GM18526 (cell line): Measurements from ENCODE around the gene CYP3A5.

Experiments used
- POLR2A ChIP-seq: IDR thresholded peaks from 3 replicates; pipeline ENCODE4 v1.6.1; 2011; ENCODE audit not compliant: insufficient read length; ENCODE audit errors: extremely low read depth

The CYP3A5 gene

DNA sequence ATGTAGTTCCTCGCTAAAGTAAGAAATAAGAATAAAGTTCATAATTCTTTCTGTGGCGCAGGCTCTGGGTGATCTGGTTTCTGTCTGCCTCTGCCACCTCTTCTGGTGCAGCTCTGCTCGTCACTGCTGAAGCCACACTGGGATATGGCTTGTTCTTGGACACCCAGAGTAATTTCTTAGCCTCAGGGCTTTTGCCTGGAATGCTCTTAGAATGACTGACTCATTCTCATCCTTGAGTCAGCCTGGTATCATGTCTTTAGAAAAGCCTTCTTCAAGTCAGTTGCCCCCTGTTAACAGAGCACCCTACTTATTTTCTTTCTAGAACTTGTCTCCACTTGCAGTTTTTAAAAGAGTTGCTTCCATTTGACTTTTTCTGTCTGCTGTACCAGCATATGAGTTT lies 61.1 kb downstream of the CYP3A5 start:
- no peak for TF ChIP-seq POLR2A

DNA sequence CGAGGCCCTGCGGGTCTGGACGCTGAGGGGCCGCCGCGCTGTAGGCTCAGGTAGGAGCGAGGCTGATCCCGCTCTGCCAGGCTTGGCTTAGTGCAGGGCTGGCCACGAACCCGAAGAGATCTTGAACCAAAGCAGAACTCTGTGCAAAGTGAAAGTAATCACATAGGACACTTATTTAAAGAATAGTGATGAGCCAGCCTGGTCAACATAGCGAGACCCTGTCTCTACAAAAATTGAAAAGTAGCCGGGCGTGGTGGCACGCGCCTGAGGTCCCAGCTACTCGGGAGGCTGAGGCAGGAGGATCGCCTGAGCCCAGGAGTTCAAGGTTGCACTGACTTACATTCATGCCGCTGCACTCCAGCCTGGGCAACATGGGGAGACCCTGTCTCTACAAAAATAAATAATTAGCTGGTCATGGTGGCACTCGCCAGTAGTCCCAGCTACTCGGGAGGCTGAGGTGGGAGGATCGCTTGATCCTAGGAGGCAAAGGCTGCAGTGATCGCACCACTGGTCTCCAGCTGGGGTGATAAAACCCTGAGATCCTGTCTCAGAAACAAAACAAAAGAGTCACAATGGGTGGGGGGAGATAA lies 62.5 kb downstream of the CYP3A5 start:
- TF ChIP-seq POLR2A: no peak

DNA sequence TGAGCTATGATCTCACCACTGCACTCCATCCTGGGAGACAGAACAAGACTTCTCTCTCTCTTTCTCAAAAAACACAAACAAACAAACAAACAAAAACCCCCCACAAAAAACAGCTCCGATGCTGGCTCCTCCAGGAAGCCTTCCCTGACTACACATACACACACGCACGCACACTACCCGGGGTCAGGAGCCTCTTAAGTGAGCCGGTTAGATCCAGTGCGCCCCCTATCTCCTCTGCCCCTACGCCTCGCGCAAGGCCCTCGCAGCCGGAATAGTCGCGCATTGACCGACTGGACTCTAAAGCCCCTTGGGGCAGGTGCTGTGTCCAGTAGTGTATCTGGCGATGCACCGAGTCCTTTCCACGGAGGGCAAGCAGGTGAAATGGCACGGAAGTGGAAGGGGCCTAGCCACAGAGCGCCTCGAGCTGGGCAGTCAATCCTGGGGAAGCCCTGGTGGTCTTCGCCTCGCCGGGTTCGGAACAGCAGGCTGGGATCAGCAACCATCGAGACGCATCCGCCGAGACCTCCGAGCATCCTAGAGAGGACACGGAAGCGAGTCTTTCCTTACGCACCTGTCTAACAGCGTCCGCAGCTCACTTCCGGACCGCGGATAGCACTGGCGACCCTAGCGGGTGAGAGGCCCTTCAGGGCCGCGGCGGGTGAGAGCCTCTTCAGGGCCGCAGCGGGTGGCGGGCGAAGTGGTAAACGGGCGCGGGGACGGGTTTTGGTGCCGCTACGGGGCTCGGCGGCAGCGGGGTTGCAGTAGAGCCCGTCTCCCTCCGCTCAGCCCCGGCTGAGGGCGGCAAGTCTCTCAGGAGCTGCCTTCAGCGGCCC lies 63.2 kb downstream of the CYP3A5 start, which contains the start of gene ZSCAN25:
TSS of gene ZSCAN25 (plus strand) at position 588 of the 833 bp plus-strand sequence. CDS start 2,661 bp downstream, outside the sequence.
- TF ChIP-seq POLR2A: peak; percentile 83

DNA sequence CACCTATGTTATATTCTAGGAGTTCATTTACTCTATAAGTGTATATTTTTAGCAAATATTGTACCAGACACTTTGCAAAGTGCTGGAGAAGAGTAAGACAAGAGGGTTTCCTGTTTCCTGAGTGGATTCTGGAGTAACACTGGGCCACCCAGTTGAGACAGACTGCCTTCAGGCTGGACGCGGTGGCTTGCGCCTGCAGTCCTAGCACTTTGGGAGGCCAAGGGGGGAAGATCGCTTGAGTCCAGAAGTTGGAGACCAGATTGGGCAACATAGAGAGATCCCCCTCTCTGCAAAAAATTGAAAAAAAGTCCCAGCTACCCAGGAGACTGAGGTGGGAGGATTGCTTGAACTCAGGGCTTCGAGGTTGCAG lies 63.8 kb downstream of the CYP3A5 start:
- TF ChIP-seq POLR2A: no peak

DNA sequence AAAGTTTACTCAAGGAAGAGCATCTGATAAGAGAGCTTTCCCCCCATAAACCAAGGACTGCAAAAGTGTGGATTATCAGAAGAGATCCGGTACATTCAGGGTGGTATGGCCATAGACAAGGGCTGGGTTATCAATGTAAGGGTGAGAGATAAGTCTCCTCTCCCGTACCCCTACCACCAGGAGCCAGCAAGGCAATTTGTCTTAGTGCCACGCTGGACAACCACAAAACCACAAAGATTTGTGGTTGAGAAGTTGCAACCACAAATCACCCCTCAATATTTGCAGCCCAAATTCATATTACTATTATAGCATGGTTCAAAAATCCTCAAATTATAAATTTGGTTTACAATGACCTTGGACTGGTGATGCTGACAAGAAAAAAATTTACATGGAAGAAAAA lies 65.3 kb downstream of the CYP3A5 start:
- TF ChIP-seq POLR2A: no peak

DNA sequence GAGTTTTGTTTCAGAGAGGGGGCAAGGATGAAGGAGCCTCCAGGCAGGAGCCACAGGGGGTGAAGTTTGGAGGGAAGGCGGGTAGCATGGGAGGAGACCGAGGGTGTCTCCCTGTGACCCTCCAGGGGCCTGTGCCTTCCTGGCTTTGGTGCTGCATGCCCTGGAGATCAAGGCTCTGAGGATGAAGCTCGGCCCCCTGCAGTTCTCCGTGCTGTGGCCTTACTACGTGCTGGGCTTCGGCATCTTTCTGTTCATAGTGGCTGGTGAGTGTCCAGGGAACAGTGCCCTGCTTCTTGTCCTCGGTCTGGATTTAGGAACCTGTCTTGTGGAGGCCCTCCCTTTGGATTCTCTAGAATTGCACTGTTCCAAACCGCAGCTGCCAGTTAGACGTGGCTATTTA lies 72.2 kb downstream of the CYP3A5 start:
- no peak for TF ChIP-seq POLR2A

DNA sequence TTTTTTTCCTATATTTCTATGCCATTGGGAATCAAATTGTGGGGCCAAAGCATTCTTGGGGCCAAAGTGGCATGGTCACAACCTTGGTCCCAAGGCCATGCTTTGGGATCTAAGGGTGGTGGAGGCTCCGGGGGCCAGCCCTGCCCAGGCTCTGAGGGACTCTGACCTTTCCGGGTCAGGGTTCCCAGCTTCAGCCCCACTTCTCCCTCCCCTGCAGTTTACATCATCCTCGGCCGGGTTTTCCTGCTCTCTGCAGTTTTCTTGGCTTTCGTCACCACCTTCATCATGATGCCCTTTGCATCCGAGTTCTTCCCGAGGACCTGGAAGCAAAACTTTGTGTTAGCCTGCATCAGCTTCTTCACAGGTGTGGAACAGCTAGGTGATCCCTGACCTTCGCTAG lies 73.3 kb downstream of the CYP3A5 start:
- TF ChIP-seq POLR2A: no peak

DNA sequence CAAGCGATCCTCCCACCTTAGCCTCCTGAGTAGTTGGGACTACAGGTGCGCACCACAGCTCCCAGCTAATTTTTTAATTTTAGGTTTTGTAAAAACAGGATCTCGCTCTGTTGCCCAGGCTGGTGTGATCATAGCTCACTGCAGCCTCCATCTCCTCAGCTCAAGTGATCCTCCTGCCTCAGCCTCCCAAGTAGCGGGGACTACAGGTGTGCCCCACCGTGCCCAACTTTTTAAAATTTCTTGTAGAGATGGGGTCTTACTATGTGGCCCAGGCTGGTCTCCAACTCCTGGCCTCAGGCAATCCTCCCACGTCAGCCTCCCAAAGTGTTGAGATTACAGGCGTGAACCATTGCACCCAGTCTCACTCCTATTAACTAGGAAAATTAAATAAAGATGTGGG lies 74.3 kb downstream of the CYP3A5 start:
- no peak for TF ChIP-seq POLR2A

DNA sequence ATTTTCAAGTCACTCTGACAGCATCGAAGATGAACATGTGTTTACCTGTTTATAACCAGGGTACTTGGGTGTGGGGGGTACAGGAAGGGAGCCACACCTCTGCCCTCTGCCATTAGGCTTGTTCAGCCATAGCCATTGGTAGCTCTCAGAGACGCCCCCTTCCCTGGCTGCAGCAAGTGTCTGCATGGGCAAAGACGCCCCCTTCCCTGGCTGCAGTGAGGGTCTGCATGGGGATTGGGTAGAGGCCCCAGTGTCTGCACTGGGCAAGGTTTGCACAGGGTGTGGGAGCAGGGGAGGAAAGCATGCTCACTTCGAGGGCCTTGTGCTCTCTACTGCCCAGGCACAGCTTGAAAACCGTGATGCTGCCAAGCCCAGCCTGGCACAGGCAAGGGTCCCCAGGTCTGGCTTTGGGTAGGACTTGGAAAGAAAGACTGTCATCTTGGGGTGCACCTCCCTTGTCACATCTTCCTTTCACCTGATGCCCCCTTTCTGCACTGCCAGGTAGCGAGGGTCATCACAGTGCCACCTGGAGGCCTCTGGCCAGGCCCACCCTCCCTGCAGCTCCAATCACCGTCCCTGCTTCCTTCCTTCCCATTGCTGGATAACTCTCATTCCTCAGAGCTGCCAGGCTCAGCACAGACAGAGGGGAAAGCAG lies 78.0 kb downstream of the CYP3A5 start:
- no peak for TF ChIP-seq POLR2A

DNA sequence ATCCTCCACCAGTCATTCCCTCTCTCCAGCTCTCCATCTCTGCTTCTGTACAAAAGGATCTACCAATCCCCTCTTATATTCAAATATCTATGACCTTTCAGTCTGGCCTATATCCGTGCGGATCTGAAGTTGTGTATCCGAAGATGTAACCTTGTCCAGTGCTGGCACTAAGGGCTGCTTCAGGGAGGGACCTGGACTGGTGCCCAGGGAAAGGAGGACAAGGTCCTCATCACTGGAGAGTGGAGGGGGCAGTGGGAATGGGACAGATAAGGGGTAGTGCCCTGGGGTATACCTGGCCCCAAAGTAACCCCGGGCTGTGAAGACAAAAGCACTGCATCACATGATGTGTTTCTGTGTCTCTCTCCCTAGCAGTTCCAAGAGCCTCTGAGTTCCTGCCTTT lies 80.0 kb downstream of the CYP3A5 start:
- no peak for TF ChIP-seq POLR2A
